H1 (cell line): ENCODE data around the gene HLF. TPM values are rescaled to one million over a fixed set of nuclear protein-coding genes. Genes with fewer than 3 reads are reported as not detected.

Experiments
- ASH2L ChIP-seq: fragments of 200-600, 300-600 bp; sonication (generic); IDR thresholded peaks from one replicate; pipeline ENCODE4 v1.7.1; 2017; ENCODE audit warnings: low read length
- BCL11A ChIP-seq, 2 experiments: IDR thresholded peaks; one replicate each; pipeline ENCODE4 v1.6.1; 2011; ENCODE audit warnings: low read depth in 2 of 2, low read length in 2 of 2, mild to moderate bottlenecking in 2 of 2
- CBX5 ChIP-seq: fragments of 300-800, 300-1000 bp; sonication (generic); IDR thresholded peaks from 2 replicates; pipeline ENCODE4 v1.7.1; 2016; ENCODE audit warnings: antibody characterized with exemption, low read length, low read depth
- CBX8 ChIP-seq: fragments of 300-800, 300-1000 bp; sonication (generic); IDR thresholded peaks from 2 replicates; pipeline ENCODE4 v1.7.1; 2016; ENCODE audit warnings: low read depth, low read length, borderline replicate concordance
- CEBPB ChIP-seq: IDR thresholded peaks from 2 replicates; pipeline ENCODE4 v1.6.1; 2012; ENCODE audit warnings: low read depth, low read length
- CHD1 ChIP-seq: IDR thresholded peaks from 2 replicates; pipeline ENCODE4 v1.6.1; 2012; ENCODE audit warnings: low read depth, low read length, improper control_type of control experiment
- EP300 ChIP-seq, 2 experiments: IDR thresholded peaks; 1 replicate in 1 of 2; 2 replicates in 1 of 2; pipeline ENCODE4 v1.6.1; 2011 to 2012; ENCODE audit warnings: low read depth in 2 of 2, low read length in 2 of 2, mild to moderate bottlenecking in 2 of 2, borderline replicate concordance in 1 of 2, inconsistent platforms in 1 of 2, moderate library complexity in 1 of 2
- EZH2 ChIP-seq: fragments of 200-600 bp; sonication (generic); IDR thresholded peaks from 2 replicates; pipeline ENCODE4 v1.7.1; 2012; ENCODE audit warnings: low read depth, mild to moderate bottlenecking, moderate library complexity, low read length, inconsistent platforms; ENCODE audit not compliant: severe bottlenecking
- GABPA ChIP-seq: IDR thresholded peaks from 2 replicates; pipeline ENCODE4 v1.6.1; 2011; ENCODE audit warnings: mild to moderate bottlenecking, low read length, moderate library complexity, borderline replicate concordance; ENCODE audit not compliant: insufficient read depth
- KDM4A ChIP-seq: IDR thresholded peaks from one replicate; pipeline ENCODE4 v1.7.1; 2012; ENCODE audit warnings: low read depth, mild to moderate bottlenecking, moderate library complexity, low read length, inconsistent platforms; ENCODE audit not compliant: severe bottlenecking
- KDM5A ChIP-seq: fragments of 200-600 bp; IDR thresholded peaks from 2 replicates; pipeline ENCODE4 v1.7.1; 2012; ENCODE audit warnings: mild to moderate bottlenecking, low read length, inconsistent platforms, mixed read lengths
- NANOG ChIP-seq: IDR thresholded peaks from 2 replicates; pipeline ENCODE4 v1.6.1; 2011; ENCODE audit warnings: low read length, low read depth, mild to moderate bottlenecking, inconsistent platforms; ENCODE audit not compliant: insufficient read depth, poor library complexity, severe bottlenecking
- NRF1 ChIP-seq: IDR thresholded peaks from 2 replicates; pipeline ENCODE4 v1.6.1; 2011; ENCODE audit warnings: mild to moderate bottlenecking, low read depth, low read length, improper control_type of control experiment
- POLR2A ChIP-seq, 2 experiments: IDR thresholded peaks; 1 replicate in 1 of 2; 2 replicates in 1 of 2; pipeline ENCODE4 v1.6.1; 2011; ENCODE audit warnings: low read depth in 2 of 2, low read length in 2 of 2, mild to moderate bottlenecking in 2 of 2; ENCODE audit errors: control extremely low read depth in 1 of 2
- RXRA ChIP-seq: IDR thresholded peaks from 2 replicates; pipeline ENCODE4 v1.6.1; 2011; ENCODE audit warnings: low read depth, mild to moderate bottlenecking, low read length, moderate library complexity; ENCODE audit not compliant: insufficient read depth
- SIN3A ChIP-seq, 2 experiments: IDR thresholded peaks in 1 of 2; conservative IDR thresholded peaks in 1 of 2; 2 replicates each; pipeline ENCODE4 v1.6.1; 2011 to 2012; ENCODE audit warnings: low read length in 2 of 2, improper control_type of control experiment in 1 of 2, low read depth in 1 of 2, mild to moderate bottlenecking in 1 of 2
- SIRT6 ChIP-seq: IDR thresholded peaks from one replicate; pipeline ENCODE4 v1.7.1; 2012; ENCODE audit warnings: low read length, inconsistent platforms
- SP1 ChIP-seq: IDR thresholded peaks from 2 replicates; pipeline ENCODE4 v1.6.1; 2011; ENCODE audit warnings: low read depth, low read length
- SP4 ChIP-seq: IDR thresholded peaks from 2 replicates; pipeline ENCODE4 v1.6.1; 2012; ENCODE audit warnings: low read length, inconsistent platforms
- TAF7 ChIP-seq: optimal IDR thresholded peaks from 2 replicates; pipeline ENCODE3; 2011; ENCODE audit warnings: low read depth, mild to moderate bottlenecking, inconsistent platforms, low read length, moderate library complexity, borderline replicate concordance
- TEAD4 ChIP-seq: IDR thresholded peaks from 2 replicates; pipeline ENCODE4 v1.6.1; 2012; ENCODE audit warnings: low read depth, low read length, inconsistent platforms, mixed read lengths
- polyA plus RNA-seq, 7 experiments: library from polyadenylated mRNA; depleted of rRNA in 3 of 7; stranded (reverse) in 5 of 7; unstranded in 2 of 7; fragments of >200 nt in 5 of 7; fragments of 200-250 nt in 2 of 7; gene quantifications; 1 replicate in 5 of 7; 2 replicates in 1 of 7; 4 replicates in 1 of 7; pipeline versions ENCODE4 v1.2.1 to v1.2.3, GENCODE V29; 2011 to 2013; ENCODE audit warnings: missing spikeins in 2 of 7, mixed read lengths in 2 of 7
- total RNA-seq: library from RNA; stranded (reverse); fragmentation: NEBNext Ultra II Directional; extraction: Animal tissue kit (Norgen Biotek cat#: 25700); gene quantifications from 2 replicates; pipeline ENCODE4 v1.2.1, GENCODE V29; 2021
- TF ChIP-seq, protein P1 (sequence below): IDR thresholded peaks from 2 replicates; pipeline ENCODE4 v1.6.1; 2011; ENCODE audit warnings: low read depth, mild to moderate bottlenecking, low read length; ENCODE audit not compliant: insufficient read depth
- TF ChIP-seq, protein P2 (sequence below): IDR thresholded peaks from 2 replicates; pipeline ENCODE4 v1.6.1; 2012; ENCODE audit warnings: inconsistent platforms

Gene HLF
- total and polyA plus RNA-seq, 2 of the 8 experiments (the other 6 are each of a cell fraction or from before 2014, with no cell fraction given), result 0.39 to 0.60 TPM

GRCh38 chr17:55238179-55238930 is 26.4 kb upstream of the HLF start (continued):
- TF ChIP-seq BCL11A (IDR thresholded peaks at IDR 0.05; ENCODE audit: low read depth in 2 of 2, low read length in 2 of 2) (no peak), SIRT6 (no peak), KDM5A (no peak), RXRA (no peak), TEAD4 (no peak), SIN3A (conservative IDR thresholded peaks at IDR 0.05 in 1 of 2, IDR thresholded peaks at IDR 0.05 in 1 of 2; ENCODE audit: low read depth in 1 of 2, low read length in 2 of 2) (0 out of 4 replicates have a peak, but pooled peaks of 1 of the 2 experiments have one; percentile 25), SP1 (no peak; the same call in 1 of the 2 replicates), NANOG (peak; percentile 31), CBX5 (no peak), CEBPB (no peak), NRF1 (no peak), EZH2 (peak; percentile 33), POLR2A (IDR thresholded peaks at IDR 0.05; ENCODE audit: control extremely low read depth in 1 of 2, low read depth in 2 of 2, low read length in 2 of 2) (peak in 1 of 2 experiments; percentile 55; a peak in 1 of 3 replicates), ASH2L (peak; percentile 75), CBX8 (no peak), TAF7 (no peak), KDM4A (peak; percentile 36), EP300 (IDR thresholded peaks at IDR 0.05; ENCODE audit: borderline replicate concordance in 1 of 2, low read depth in 2 of 2, low read length in 2 of 2) (no peak; a peak in 1 of 3 replicates), SP4 (no peak), CHD1 (no peak), GABPA (no peak)
- TF ChIP-seq, protein P1, sequence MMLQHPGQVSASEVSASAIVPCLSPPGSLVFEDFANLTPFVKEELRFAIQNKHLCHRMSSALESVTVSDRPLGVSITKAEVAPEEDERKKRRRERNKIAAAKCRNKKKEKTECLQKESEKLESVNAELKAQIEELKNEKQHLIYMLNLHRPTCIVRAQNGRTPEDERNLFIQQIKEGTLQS, result peak; percentile 72; the same call in 1 of the 2 replicates
- TF ChIP-seq, protein P2, sequence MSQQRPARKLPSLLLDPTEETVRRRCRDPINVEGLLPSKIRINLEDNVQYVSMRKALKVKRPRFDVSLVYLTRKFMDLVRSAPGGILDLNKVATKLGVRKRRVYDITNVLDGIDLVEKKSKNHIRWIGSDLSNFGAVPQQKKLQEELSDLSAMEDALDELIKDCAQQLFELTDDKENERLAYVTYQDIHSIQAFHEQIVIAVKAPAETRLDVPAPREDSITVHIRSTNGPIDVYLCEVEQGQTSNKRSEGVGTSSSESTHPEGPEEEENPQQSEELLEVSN, result peak; percentile 90
